HUES64 (cell line): ENCODE measurements around the gene SIRT5.

ENCODE experiments used
- H3K27ac ChIP-seq: 2 replicates; pipeline ENCODE4 v1.7.0; 2013; ENCODE audit warnings: low read depth, low read length, inconsistent platforms
- H3K27me3 ChIP-seq: 2 replicates; pipeline ENCODE4 v1.6.1; 2013; ENCODE audit warnings: mild to moderate bottlenecking, low read length; ENCODE audit not compliant: insufficient read depth
- H3K36me3 ChIP-seq: 2 replicates; pipeline ENCODE4 v1.6.1; 2013; ENCODE audit warnings: mild to moderate bottlenecking, low read length; ENCODE audit not compliant: insufficient read depth
- H3K4me1 ChIP-seq: 2 replicates; pipeline ENCODE4 v1.6.1; 2013; ENCODE audit warnings: mild to moderate bottlenecking, low read length, moderate library complexity; ENCODE audit not compliant: insufficient read depth
- H3K4me3 ChIP-seq: 2 replicates; pipeline ENCODE4 v1.5.1; 2013; ENCODE audit warnings: mild to moderate bottlenecking, low read length, moderate library complexity
- H3K9ac ChIP-seq: 2 replicates; pipeline ENCODE4 v1.6.1; 2013; ENCODE audit warnings: mild to moderate bottlenecking, low read depth, low read length
- H3K9me3 ChIP-seq: 2 replicates; pipeline ENCODE4 v1.6.1; 2013; ENCODE audit warnings: low read depth, low read length; ENCODE audit not compliant: insufficient read depth
- WGBS: fragments of 150-250, 120-280 bp; methylation state at CpG from one replicate; pipeline ENCODE4 v1.1.7; 2013; ENCODE audit warnings: missing lambda C conversion rate; 5-methylcytosine and 5-hydroxymethylcytosine counted together

SIRT5 gene

GRCh38 chr6:13614126-13614925, 39.9 kb downstream of the SIRT5 start:
- H3K9me3 ChIP-seq = no peaks in the 10 kb centered on the region
- peak overlapping the region; percentile 70 for H3K27ac ChIP-seq
- H3K9ac ChIP-seq = peak overlapping the region; percentile 96
- no peaks in the 10 kb centered on the region for H3K27me3 ChIP-seq
- peak overlapping the region; percentile 92 for H3K4me3 ChIP-seq
- WGBS = 7% methylated on average over 38 of the region's 38 CpGs
- H3K36me3 ChIP-seq = peaks cover 31% of the 10 kb centered on the region
- H3K4me1 ChIP-seq = peaks cover 14% of the 10 kb centered on the region

- Histone ChIP-seq H3K4me1 (peaks cover 14% of the 10 kb centered on the region), H3K27ac (peak within 1 kb of the TSS; percentile 70), H3K27me3 (no peaks in the 10 kb centered on the region), H3K9me3 (no peaks in the 10 kb centered on the region), H3K4me3 (peak within 1 kb of the TSS; percentile 92), H3K9ac (peak within 1 kb of the TSS; percentile 96), H3K36me3 (peaks cover 40% of the 10 kb centered on the region)
- under 1% methylated on average over 85 of the region's 85 CpGs for WGBS
Observed at GRCh38 chr6:13614926-13615791, 40.8 kb downstream of the SIRT5 start, which contains the start of gene NOL7. TSS of gene NOL7 (plus strand) at chr6:13615335. CDS start at chr6:13615359, 24 bp downstream.

- Histone ChIP-seq H3K9me3 (no peaks in the 10 kb centered on the region), H3K4me3 (peak overlapping the region; percentile 92), H3K27me3 (no peaks in the 10 kb centered on the region), H3K27ac (peak overlapping the region; percentile 48), H3K36me3 (peaks cover 46% of the 10 kb centered on the region), H3K4me1 (peaks cover 14% of the 10 kb centered on the region), H3K9ac (peak overlapping the region; percentile 96)
- under 1% methylated on average over 14 of the region's 14 CpGs for WGBS
Observed at GRCh38 chr6:13615792-13616120, 41.4 kb downstream of the SIRT5 start.

- no peaks in the 10 kb centered on the region for H3K9me3 ChIP-seq
- no peak overlapping the region for H3K9ac ChIP-seq
- WGBS = 91% methylated on average over 2 of the region's 2 CpGs
- H3K4me3 ChIP-seq = peak overlapping the region; percentile 92; the same call in 1 of the 2 replicates
- H3K27me3 ChIP-seq = no peaks in the 10 kb centered on the region
- peaks cover 14% of the 10 kb centered on the region for H3K4me1 ChIP-seq
- no peak overlapping the region for H3K27ac ChIP-seq
- peaks cover 55% of the 10 kb centered on the region for H3K36me3 ChIP-seq
Observed at GRCh38 chr6:13617066-13617465, 42.7 kb downstream of the SIRT5 start.

GRCh38 chr6:13624871-13625288, 50.5 kb downstream of the SIRT5 start:
- no peaks in the 10 kb centered on the region for H3K27me3 ChIP-seq
- H3K4me3 ChIP-seq = no peak overlapping the region
- 73% methylated on average over 4 of the region's 4 CpGs for WGBS
- no peaks in the 10 kb centered on the region for H3K4me1 ChIP-seq
- no peaks in the 10 kb centered on the region for H3K9me3 ChIP-seq
- no peak overlapping the region for H3K9ac ChIP-seq
- H3K27ac ChIP-seq = no peak overlapping the region
- H3K36me3 ChIP-seq = peaks cover 86% of the 10 kb centered on the region

- 78% methylated on average over 3 of the region's 4 CpGs for WGBS
- Histone ChIP-seq H3K27ac (no peak overlapping the region), H3K4me3 (no peak overlapping the region), H3K36me3 (peaks cover 74% of the 10 kb centered on the region), H3K27me3 (no peaks in the 10 kb centered on the region), H3K9me3 (no peaks in the 10 kb centered on the region), H3K9ac (no peak overlapping the region), H3K4me1 (no peaks in the 10 kb centered on the region)
Observed at GRCh38 chr6:13629459-13630116, 55.2 kb downstream of the SIRT5 start.

GRCh38 chr6:13630499-13630898, 56.1 kb downstream of the SIRT5 start:
- peaks cover 6% of the 10 kb centered on the region for H3K4me1 ChIP-seq
- H3K9me3 ChIP-seq = no peaks in the 10 kb centered on the region
- H3K27me3 ChIP-seq = no peaks in the 10 kb centered on the region
- 94% methylated on average over 1 of the region's 1 CpG for WGBS
- H3K36me3 ChIP-seq = peaks cover 67% of the 10 kb centered on the region
- no peak overlapping the region for H3K4me3 ChIP-seq
- no peak overlapping the region for H3K9ac ChIP-seq
- H3K27ac ChIP-seq = no peak overlapping the region

- no peak overlapping the region for H3K4me3 ChIP-seq
- peaks cover 57% of the 10 kb centered on the region for H3K36me3 ChIP-seq
- no peaks in the 10 kb centered on the region for H3K9me3 ChIP-seq
- WGBS = 100% methylated on average over 1 of the region's 2 CpGs
- no peak overlapping the region for H3K27ac ChIP-seq
- no peak overlapping the region for H3K9ac ChIP-seq
- H3K27me3 ChIP-seq = no peaks in the 10 kb centered on the region
- H3K4me1 ChIP-seq = peaks cover 28% of the 10 kb centered on the region
Observed at GRCh38 chr6:13633343-13633742, 58.9 kb downstream of the SIRT5 start.

GRCh38 chr6:13635948-13636658, 61.7 kb downstream of the SIRT5 start:
- Histone ChIP-seq H3K4me3 (no peak overlapping the region), H3K9me3 (no peaks in the 10 kb centered on the region), H3K9ac (peak overlapping the region; percentile 12; the same call in 1 of the 2 replicates), H3K36me3 (peaks cover 57% of the 10 kb centered on the region), H3K4me1 (peaks cover 39% of the 10 kb centered on the region), H3K27me3 (no peaks in the 10 kb centered on the region), H3K27ac (peak overlapping the region; percentile 64)
- WGBS = 46% methylated on average over 3 of the region's 4 CpGs

- no CpG with 5 or more reads among the region's 1 CpG for WGBS
Observed at GRCh38 chr6:13638014-13638413, 63.6 kb downstream of the SIRT5 start.

More at GRCh38 chr6:13638014-13638413, 63.6 kb downstream of the SIRT5 start:
- H3K27ac ChIP-seq = no peak overlapping the region
- no peak overlapping the region for H3K9ac ChIP-seq
- H3K9me3 ChIP-seq = no peaks in the 10 kb centered on the region
- H3K4me1 ChIP-seq = peaks cover 42% of the 10 kb centered on the region
- peaks cover 54% of the 10 kb centered on the region for H3K36me3 ChIP-seq
- no peaks in the 10 kb centered on the region for H3K27me3 ChIP-seq
- no peak overlapping the region for H3K4me3 ChIP-seq
